ENCODE measurements around the gene IQCF5. TPM values are rescaled to one million over a fixed set of nuclear protein-coding genes. Genes with fewer than 3 reads are reported as not detected.

The IQCF5 gene
- total RNA-seq (2022; extraction: Qiagen RNA extraction) = not detected in 5 replicates

DNA sequence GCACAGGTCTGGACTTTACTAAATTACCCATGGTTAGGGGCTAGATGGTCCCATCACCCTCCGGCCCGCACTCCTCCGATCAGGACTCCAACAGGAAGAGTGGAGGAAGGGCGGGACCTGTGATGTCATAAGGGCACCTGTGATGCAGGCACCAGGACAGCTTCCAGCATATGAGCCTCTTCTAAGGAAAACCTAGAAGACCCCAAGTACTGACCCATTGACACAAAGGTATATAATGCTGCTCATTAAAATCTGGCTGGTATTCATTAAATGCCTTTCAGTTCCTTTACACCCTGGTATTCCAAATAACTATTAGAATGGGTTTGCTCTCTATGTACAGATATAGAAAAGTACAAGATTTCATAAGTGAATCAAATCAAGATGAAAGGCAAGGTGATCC, at the start of gene IQCF5:
Gene IQCF5, minus strand, starts transcription at position 101 of the 400 bp plus-strand sequence. Its CDS starts 70 bp downstream, at position 31.

DNA sequence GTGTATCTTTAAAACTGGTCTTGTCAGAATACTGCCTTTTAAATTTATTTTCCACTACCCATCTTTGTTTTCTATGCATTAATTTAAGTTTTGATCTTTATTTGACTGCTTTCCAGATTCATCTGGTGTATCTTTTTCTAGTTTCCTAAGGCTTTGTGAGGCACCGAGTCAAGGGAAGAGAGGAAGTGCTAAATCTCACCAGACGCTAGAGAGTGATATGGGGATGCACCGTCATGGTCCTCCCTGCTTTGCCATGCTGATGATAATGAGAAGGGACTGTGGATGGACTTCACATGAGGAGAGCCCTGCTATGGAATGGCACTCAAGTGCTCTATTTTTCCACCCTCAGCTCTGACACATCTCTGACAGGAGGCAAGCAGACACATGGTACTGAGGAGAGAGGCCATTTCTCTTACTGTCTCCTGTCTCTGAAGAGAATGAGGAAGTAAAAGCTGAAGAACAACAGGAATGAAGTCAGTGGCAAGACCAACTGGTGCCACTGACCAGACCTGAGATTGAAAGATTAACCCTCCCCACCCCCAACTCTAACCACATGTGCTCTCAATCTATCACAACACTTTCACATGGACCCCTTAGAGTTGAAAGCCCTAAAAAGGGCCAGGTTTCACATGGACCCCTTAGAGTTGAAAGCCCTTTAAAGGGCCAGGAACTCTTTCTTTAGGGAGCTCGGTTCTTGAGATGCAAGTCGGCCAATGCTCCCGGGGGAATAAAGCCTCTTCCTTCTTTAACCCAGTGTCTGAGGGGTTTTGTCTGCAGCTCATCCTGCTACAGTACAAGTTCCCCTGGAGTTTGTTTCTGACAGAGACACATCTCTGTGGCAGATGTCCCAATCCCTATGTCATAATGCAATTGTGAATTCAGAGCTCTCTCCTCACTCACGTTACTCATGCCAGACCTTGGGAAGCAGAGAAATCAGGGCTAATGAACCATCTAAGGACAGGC, 14.4 kb downstream of the IQCF5 start, which contains the start of gene IQCF2:
Gene IQCF2, plus strand, starts transcription at position 913 of the 963 bp plus-strand sequence. CDS start 52 bp downstream, outside the sequence.

Other genes starting within 250 kb of the IQCF5 start
- 64.0 to 72.3 TPM (median 69.2 TPM) in 5 replicates for gene TEX264, start 204.3 kb downstream of the IQCF5 start, total RNA-seq (2022; extraction: Qiagen RNA extraction)
- 0.09 to 0.18 TPM (median 0.14 TPM) in 4 of 5 replicates, not detected in the other for gene GRM2, start 168.5 kb downstream of the IQCF5 start, total RNA-seq (2022; extraction: Qiagen RNA extraction)
- not detected in 5 replicates for gene IQCF6, start 96.4 kb downstream of the IQCF5 start, total RNA-seq (2022; extraction: Qiagen RNA extraction)
- gene IQCF2, start 14.0 kb downstream of the IQCF5 start, total RNA-seq (2022; extraction: Qiagen RNA extraction) = not detected in 5 replicates
- gene IQCF1, start 27.8 kb upstream of the IQCF5 start, total RNA-seq (2022; extraction: Qiagen RNA extraction) = not detected in 5 replicates
- 36.3 to 47.6 TPM (median 41.9 TPM) in 5 replicates for gene RRP9, start 66.3 kb upstream of the IQCF5 start, total RNA-seq (2022; extraction: Qiagen RNA extraction)
- gene PARP3, start 66.8 kb upstream of the IQCF5 start, total RNA-seq (2022; extraction: Qiagen RNA extraction) = 8.0 to 11.1 TPM (median 9.0 TPM) in 5 replicates
- not detected in 5 replicates for gene GPR62, start 79.8 kb upstream of the IQCF5 start, total RNA-seq (2022; extraction: Qiagen RNA extraction)
- gene PCBP4, start 91.9 kb upstream of the IQCF5 start, total RNA-seq (2022; extraction: Qiagen RNA extraction) = 12.1 to 14.2 TPM (median 13.3 TPM) in 5 replicates
- gene ABHD14B, start 98.4 kb upstream of the IQCF5 start, total RNA-seq (2022; extraction: Qiagen RNA extraction) = 28.2 to 33.9 TPM (median 32.5 TPM) in 5 replicates
- 10.0 to 16.8 TPM (median 14.4 TPM) in 5 replicates for gene ABHD14A, start 99.5 kb upstream of the IQCF5 start, total RNA-seq (2022; extraction: Qiagen RNA extraction)
- 21.2 to 26.4 TPM (median 24.4 TPM) in 5 replicates for gene ACY1, start 107.9 kb upstream of the IQCF5 start, total RNA-seq (2022; extraction: Qiagen RNA extraction)
- 1,296 to 1,373 TPM (median 1,344 TPM) in 5 replicates for gene RPL29, start 120.3 kb upstream of the IQCF5 start, total RNA-seq (2022; extraction: Qiagen RNA extraction)
- gene DUSP7, start 181.0 kb upstream of the IQCF5 start, total RNA-seq (2022; extraction: Qiagen RNA extraction) = 20.4 to 21.4 TPM (median 21.2 TPM) in 5 replicates